SK-N-SH treated with all-trans-retinoic acid at 6 μM for 48 hours (cell line): ENCODE results near the gene ERLIN1.

Experiments used
- ATAC-seq: fragments of 200-7000 bp; cut with Tn5 transposase; 3 replicates; pipeline ENCODE4 v1.9.1; 2020; ENCODE audit warnings: mild to moderate bottlenecking, moderate library complexity
- BACH2 ChIP-seq: fragments of 250-450 bp; sonication (Bioruptor Pico); IDR thresholded peaks from 2 replicates; pipeline ENCODE4 v1.9.0; 2021; ENCODE audit warnings: mild to moderate bottlenecking, borderline replicate concordance
- CSDC2 ChIP-seq: fragments of 250-450 bp; sonication (Bioruptor Pico); IDR thresholded peaks from 2 replicates; pipeline ENCODE4 v1.5.0; 2020; ENCODE audit warnings: mild to moderate bottlenecking, moderate library complexity
- ESRRG ChIP-seq: fragments of 250-450 bp; sonication (Bioruptor Pico); IDR thresholded peaks from 2 replicates; pipeline ENCODE4 v1.6.1; 2021; ENCODE audit warnings: mild to moderate bottlenecking
- GLIS3 ChIP-seq: fragments of 250-450 bp; sonication (Bioruptor Pico); IDR thresholded peaks from 2 replicates; pipeline ENCODE4 v1.5.0; 2020; ENCODE audit warnings: mild to moderate bottlenecking, moderate library complexity
- ISL1 ChIP-seq: fragments of 250-450 bp; sonication (Bioruptor Pico); IDR thresholded peaks from 2 replicates; pipeline ENCODE4 v2.1.2; 2022; ENCODE audit warnings: mild to moderate bottlenecking, moderate library complexity
- OSR1 ChIP-seq: fragments of 250-450 bp; sonication (Bioruptor Pico); IDR thresholded peaks from 2 replicates; pipeline ENCODE4 v1.8.0; 2022; ENCODE audit warnings: moderate library complexity, mild to moderate bottlenecking, inconsistent platforms
- PATZ1 ChIP-seq: fragments of 250-450 bp; sonication (Bioruptor Pico); IDR thresholded peaks from 2 replicates; pipeline ENCODE4 v1.8.0; 2020; ENCODE audit warnings: mild to moderate bottlenecking, moderate library complexity, borderline replicate concordance
- PPARA ChIP-seq: fragments of 250-450 bp; sonication (Bioruptor Pico); IDR thresholded peaks from 2 replicates; pipeline ENCODE4 v1.5.0; 2020; ENCODE audit warnings: mild to moderate bottlenecking, borderline replicate concordance
- SNAI2 ChIP-seq: fragments of 250-450 bp; sonication (Bioruptor Pico); IDR thresholded peaks from 2 replicates; pipeline ENCODE4 v1.5.0; 2020; ENCODE audit warnings: mild to moderate bottlenecking, moderate library complexity
- TCF4 ChIP-seq: fragments of 250-450 bp; sonication (Bioruptor Pico); IDR thresholded peaks from 2 replicates; pipeline ENCODE4 v1.8.0; 2021; ENCODE audit warnings: mild to moderate bottlenecking, moderate library complexity, borderline replicate concordance
- TOX ChIP-seq: fragments of 250-450 bp; sonication (Bioruptor Pico); IDR thresholded peaks from 2 replicates; pipeline ENCODE4 v1.8.0; 2021; ENCODE audit warnings: mild to moderate bottlenecking, moderate library complexity, borderline replicate concordance
- TSHZ2 ChIP-seq: fragments of 250-450 bp; sonication (Bioruptor Pico); IDR thresholded peaks from 2 replicates; pipeline ENCODE4 v1.5.0; 2020; ENCODE audit warnings: mild to moderate bottlenecking, moderate library complexity
- ZFP3 ChIP-seq: fragments of 250-450 bp; sonication (Bioruptor Pico); IDR thresholded peaks from 2 replicates; pipeline ENCODE4 v1.5.0; 2020; ENCODE audit warnings: mild to moderate bottlenecking, moderate library complexity
- ZFP30 ChIP-seq: fragments of 450-650 bp; formaldehyde crosslinking; IDR thresholded peaks from 2 replicates; pipeline ENCODE4 v1.5.0; 2022; ENCODE audit warnings: mild to moderate bottlenecking, moderate library complexity
- ZNF565 ChIP-seq: fragments of 450-650 bp; formaldehyde crosslinking; conservative IDR thresholded peaks from 2 replicates; pipeline ENCODE4 v1.5.0; 2020; ENCODE audit warnings: low read depth, mild to moderate bottlenecking, moderate library complexity
- ZNF8 ChIP-seq: fragments of 450-650 bp; formaldehyde crosslinking; IDR thresholded peaks from 2 replicates; pipeline ENCODE4 v1.5.0; 2020; ENCODE audit warnings: mild to moderate bottlenecking, moderate library complexity
- TF ChIP-seq, protein P1 (sequence below): fragments of 250-450 bp; sonication (Bioruptor Pico); IDR thresholded peaks from 2 replicates; pipeline ENCODE4 v1.8.0; 2021; ENCODE audit warnings: low read depth, mild to moderate bottlenecking, moderate library complexity, borderline replicate concordance
- TF ChIP-seq, protein P2 (sequence below): fragments of 250-450 bp; sonication (Bioruptor Pico); IDR thresholded peaks from 2 replicates; pipeline ENCODE4 v1.5.1; 2020; ENCODE audit warnings: low read depth, mild to moderate bottlenecking, moderate library complexity
- TF ChIP-seq, protein P3 (sequence below): fragments of 250-450 bp; sonication (Bioruptor Pico); IDR thresholded peaks from 2 replicates; pipeline ENCODE4 v1.5.1; 2021; ENCODE audit warnings: mild to moderate bottlenecking, moderate library complexity

ERLIN1 gene

GRCh38 chr10:100167553-100168312, 18.1 kb downstream of the ERLIN1 start (continued):
- TF ChIP-seq SNAI2 (CRISPR knock-in tag), result no peak
- TF ChIP-seq, protein P1, sequence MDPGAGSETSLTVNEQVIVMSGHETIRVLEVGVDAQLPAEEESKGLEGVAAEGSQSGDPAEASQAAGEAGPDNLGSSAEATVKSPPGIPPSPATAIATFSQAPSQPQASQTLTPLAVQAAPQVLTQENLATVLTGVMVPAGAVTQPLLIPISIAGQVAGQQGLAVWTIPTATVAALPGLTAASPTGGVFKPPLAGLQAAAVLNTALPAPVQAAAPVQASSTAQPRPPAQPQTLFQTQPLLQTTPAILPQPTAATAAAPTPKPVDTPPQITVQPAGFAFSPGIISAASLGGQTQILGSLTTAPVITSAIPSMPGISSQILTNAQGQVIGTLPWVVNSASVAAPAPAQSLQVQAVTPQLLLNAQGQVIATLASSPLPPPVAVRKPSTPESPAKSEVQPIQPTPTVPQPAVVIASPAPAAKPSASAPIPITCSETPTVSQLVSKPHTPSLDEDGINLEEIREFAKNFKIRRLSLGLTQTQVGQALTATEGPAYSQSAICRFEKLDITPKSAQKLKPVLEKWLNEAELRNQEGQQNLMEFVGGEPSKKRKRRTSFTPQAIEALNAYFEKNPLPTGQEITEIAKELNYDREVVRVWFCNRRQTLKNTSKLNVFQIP (CRISPR knock-in tag), result no peak

GRCh38 chr10:100163704-100164621, 21.9 kb downstream of the ERLIN1 start:
- no peak for ATAC-seq
- TF ChIP-seq ZNF8 (CRISPR knock-in tag) (no peak), BACH2 (no peak), TCF4 (CRISPR knock-in tag) (no peak), OSR1 (CRISPR knock-in tag) (no peak), PATZ1 (CRISPR knock-in tag) (no peak), ZFP3 (CRISPR knock-in tag) (no peak), ESRRG (CRISPR knock-in tag) (no peak), ZFP30 (CRISPR knock-in tag) (no peak), ISL1 (no peak), TOX (CRISPR knock-in tag) (no peak), TSHZ2 (CRISPR knock-in tag) (no peak), PPARA (CRISPR knock-in tag) (no peak), ZNF565 (no peak)
- TF ChIP-seq, protein P2, sequence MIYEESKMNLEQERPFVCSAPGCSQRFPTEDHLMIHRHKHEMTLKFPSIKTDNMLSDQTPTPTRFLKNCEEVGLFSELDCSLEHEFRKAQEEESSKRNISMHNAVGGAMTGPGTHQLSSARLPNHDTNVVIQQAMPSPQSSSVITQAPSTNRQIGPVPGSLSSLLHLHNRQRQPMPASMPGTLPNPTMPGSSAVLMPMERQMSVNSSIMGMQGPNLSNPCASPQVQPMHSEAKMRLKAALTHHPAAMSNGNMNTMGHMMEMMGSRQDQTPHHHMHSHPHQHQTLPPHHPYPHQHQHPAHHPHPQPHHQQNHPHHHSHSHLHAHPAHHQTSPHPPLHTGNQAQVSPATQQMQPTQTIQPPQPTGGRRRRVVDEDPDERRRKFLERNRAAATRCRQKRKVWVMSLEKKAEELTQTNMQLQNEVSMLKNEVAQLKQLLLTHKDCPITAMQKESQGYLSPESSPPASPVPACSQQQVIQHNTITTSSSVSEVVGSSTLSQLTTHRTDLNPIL (CRISPR knock-in tag), result no peak
- TF ChIP-seq, protein P3, sequence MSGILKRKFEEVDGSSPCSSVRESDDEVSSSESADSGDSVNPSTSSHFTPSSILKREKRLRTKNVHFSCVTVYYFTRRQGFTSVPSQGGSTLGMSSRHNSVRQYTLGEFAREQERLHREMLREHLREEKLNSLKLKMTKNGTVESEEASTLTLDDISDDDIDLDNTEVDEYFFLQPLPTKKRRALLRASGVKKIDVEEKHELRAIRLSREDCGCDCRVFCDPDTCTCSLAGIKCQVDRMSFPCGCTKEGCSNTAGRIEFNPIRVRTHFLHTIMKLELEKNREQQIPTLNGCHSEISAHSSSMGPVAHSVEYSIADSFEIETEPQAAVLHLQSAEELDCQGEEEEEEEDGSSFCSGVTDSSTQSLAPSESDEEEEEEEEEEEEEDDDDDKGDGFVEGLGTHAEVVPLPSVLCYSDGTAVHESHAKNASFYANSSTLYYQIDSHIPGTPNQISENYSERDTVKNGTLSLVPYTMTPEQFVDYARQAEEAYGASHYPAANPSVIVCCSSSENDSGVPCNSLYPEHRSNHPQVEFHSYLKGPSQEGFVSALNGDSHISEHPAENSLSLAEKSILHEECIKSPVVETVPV (CRISPR knock-in tag), result no peak

- no peak for ATAC-seq
- TF ChIP-seq ESRRG (CRISPR knock-in tag) (no peak), PATZ1 (CRISPR knock-in tag) (no peak), TSHZ2 (CRISPR knock-in tag) (no peak), CSDC2 (CRISPR knock-in tag) (no peak), ZNF8 (CRISPR knock-in tag) (no peak), TCF4 (CRISPR knock-in tag) (no peak), TOX (CRISPR knock-in tag) (no peak), OSR1 (CRISPR knock-in tag) (no peak), GLIS3 (CRISPR knock-in tag) (no peak)
- TF ChIP-seq, protein P3 (CRISPR knock-in tag), result no peak
These were observed 23.1 kb downstream of the ERLIN1 start for GRCh38 chr10:100162696-100163095.
